GM23338 (cell line): ENCODE measurements around the gene PRELP.

Experiments
- POLR2AphosphoS5 ChIP-seq: IDR thresholded peaks from 2 replicates; pipeline ENCODE4 v1.6.1; 2016; ENCODE audit warnings: antibody characterized with exemption, low read depth
- TF ChIP-seq, protein P1 (sequence below), 2 experiments: fragments of 200-600 bp in 1 of 2; sonication (generic) in 1 of 2; conservative IDR thresholded peaks; 2 replicates each; pipeline versions ENCODE4 v1.5.1 to v1.6.1; 2016 to 2017; ENCODE audit warnings: antibody characterized with exemption in 2 of 2, low read depth in 2 of 2, mild to moderate bottlenecking in 2 of 2, moderate library complexity in 1 of 2

DNA sequence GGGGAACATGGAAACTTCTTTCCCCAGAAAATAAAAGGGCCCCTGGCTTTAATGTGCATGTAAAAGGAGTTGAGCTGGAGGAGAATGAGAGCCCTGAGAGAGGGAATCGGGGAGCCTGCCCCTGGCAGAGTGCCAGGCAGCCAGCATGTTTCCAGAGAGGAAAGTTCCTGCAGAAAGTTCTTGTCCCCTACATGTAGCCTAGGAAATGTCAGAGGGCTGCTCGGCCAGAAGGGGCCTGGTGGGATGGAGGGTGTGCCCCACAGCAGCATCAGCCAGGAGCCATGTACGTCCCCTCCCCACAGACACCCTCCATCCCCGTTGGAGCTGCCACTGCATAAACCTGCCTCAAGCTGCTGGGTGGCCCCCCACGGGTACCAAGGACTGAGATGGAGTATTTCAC is 5.4 kb upstream of the PRELP start:
- TF ChIP-seq, protein P1, sequence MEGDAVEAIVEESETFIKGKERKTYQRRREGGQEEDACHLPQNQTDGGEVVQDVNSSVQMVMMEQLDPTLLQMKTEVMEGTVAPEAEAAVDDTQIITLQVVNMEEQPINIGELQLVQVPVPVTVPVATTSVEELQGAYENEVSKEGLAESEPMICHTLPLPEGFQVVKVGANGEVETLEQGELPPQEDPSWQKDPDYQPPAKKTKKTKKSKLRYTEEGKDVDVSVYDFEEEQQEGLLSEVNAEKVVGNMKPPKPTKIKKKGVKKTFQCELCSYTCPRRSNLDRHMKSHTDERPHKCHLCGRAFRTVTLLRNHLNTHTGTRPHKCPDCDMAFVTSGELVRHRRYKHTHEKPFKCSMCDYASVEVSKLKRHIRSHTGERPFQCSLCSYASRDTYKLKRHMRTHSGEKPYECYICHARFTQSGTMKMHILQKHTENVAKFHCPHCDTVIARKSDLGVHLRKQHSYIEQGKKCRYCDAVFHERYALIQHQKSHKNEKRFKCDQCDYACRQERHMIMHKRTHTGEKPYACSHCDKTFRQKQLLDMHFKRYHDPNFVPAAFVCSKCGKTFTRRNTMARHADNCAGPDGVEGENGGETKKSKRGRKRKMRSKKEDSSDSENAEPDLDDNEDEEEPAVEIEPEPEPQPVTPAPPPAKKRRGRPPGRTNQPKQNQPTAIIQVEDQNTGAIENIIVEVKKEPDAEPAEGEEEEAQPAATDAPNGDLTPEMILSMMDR (conservative IDR thresholded peaks at IDR 0.05; ENCODE audit: low read depth in 2 of 2) = no peak
- TF ChIP-seq POLR2AphosphoS5 = no peak
